ENCODE results near the gene CRYBG2.

GRCh38 chr1:26290122-26290881 is 63.6 kb downstream of the CRYBG2 start:
- TF ChIP-seq CTCF (conservative IDR thresholded peaks at IDR 0.05), result no peak
- no peak for TF ChIP-seq EZH2 (IDR thresholded peaks at IDR 0.05; ENCODE audit: low read depth)
